Measurements from ENCODE around the gene FNDC10.

The FNDC10 gene

GRCh38 chr1:1617925-1618324 lies 18.0 kb upstream of the FNDC10 start:
- TF ChIP-seq, protein P1, sequence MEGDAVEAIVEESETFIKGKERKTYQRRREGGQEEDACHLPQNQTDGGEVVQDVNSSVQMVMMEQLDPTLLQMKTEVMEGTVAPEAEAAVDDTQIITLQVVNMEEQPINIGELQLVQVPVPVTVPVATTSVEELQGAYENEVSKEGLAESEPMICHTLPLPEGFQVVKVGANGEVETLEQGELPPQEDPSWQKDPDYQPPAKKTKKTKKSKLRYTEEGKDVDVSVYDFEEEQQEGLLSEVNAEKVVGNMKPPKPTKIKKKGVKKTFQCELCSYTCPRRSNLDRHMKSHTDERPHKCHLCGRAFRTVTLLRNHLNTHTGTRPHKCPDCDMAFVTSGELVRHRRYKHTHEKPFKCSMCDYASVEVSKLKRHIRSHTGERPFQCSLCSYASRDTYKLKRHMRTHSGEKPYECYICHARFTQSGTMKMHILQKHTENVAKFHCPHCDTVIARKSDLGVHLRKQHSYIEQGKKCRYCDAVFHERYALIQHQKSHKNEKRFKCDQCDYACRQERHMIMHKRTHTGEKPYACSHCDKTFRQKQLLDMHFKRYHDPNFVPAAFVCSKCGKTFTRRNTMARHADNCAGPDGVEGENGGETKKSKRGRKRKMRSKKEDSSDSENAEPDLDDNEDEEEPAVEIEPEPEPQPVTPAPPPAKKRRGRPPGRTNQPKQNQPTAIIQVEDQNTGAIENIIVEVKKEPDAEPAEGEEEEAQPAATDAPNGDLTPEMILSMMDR (IDR thresholded peaks at IDR 0.05; ENCODE audit: extremely low read depth, missing control alignments), result no peak

GRCh38 chr1:1617516-1617915 lies 17.6 kb upstream of the FNDC10 start:
- TF ChIP-seq, protein P1 (IDR thresholded peaks at IDR 0.05; ENCODE audit: extremely low read depth, missing control alignments), result no peak

More at GRCh38 chr1:1617925-1618324, 18.0 kb upstream of the FNDC10 start:
- DNase-seq (ENCODE audit: low spot score), result no peak

GRCh38 chr1:1616838-1617237 lies 16.9 kb upstream of the FNDC10 start:
- no peak for DNase-seq (ENCODE audit: low spot score)
- TF ChIP-seq, protein P1 (IDR thresholded peaks at IDR 0.05; ENCODE audit: extremely low read depth, missing control alignments), result no peak

More at GRCh38 chr1:1617516-1617915, 17.6 kb upstream of the FNDC10 start:
- DNase-seq (ENCODE audit: low spot score), result no peak

- TF ChIP-seq, protein P1 (IDR thresholded peaks at IDR 0.05; ENCODE audit: extremely low read depth, missing control alignments), result no peak
- DNase-seq (ENCODE audit: low spot score), result peak; percentile 84
These were observed 16.3 kb upstream of the FNDC10 start for GRCh38 chr1:1616045-1616790.

GRCh38 chr1:1615256-1616044 lies 15.5 kb upstream of the FNDC10 start, which contains the start of gene MIB2:
Gene MIB2, plus strand, starts transcription at chr1:1615500. Its CDS starts 7,953 bp downstream, at chr1:1623453.
- TF ChIP-seq, protein P1 (IDR thresholded peaks at IDR 0.05; ENCODE audit: extremely low read depth, missing control alignments), result no peak
- peak; percentile 100 for DNase-seq (ENCODE audit: low spot score)

GRCh38 chr1:1614954-1615255 lies 15.0 kb upstream of the FNDC10 start:
- DNase-seq (ENCODE audit: low spot score), result no peak
- TF ChIP-seq, protein P1 (IDR thresholded peaks at IDR 0.05; ENCODE audit: extremely low read depth, missing control alignments), result no peak

All from GM20000 (cell line).